ENCODE data around the gene HRG.
"Not testable (repeated sequence)": the region's sequence is repeated elsewhere in the genome, so short reads cannot be mapped to it uniquely, and the experiment has no call there.

The HRG gene

DNA sequence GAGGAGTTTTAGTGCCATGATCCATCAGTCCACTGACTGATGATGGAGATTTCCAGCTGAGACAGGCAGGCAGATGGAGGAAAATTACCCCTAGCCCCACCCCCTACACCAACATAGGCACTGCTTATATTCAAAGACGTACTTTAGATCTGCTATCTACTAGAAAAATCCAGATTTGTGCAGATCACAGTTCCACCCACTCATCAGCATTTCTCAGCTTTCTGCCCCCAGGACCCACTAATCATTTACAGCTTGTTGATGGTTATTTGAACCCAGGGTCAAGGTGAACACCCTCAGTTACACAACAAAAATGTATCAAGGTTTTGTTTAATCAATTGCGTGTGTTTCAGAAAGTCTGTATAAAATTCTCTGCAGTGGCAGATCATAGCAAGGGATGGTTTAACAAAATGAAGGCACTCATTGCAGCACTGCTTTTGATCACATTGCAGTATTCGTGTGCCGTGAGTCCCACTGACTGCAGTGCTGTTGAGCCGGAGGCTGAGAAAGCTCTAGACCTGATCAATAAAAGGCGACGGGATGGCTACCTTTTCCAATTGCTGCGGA, at the start of gene HRG:
HRG (plus strand) TSS at position 390 of the 564 bp plus-strand sequence; CDS start at position 408, 18 bp downstream.
- DNase-seq: no peak

- DNase-seq: no peak
Measured at GRCh38 chr3:186616299-186616617, 49.6 kb upstream of the HRG start.

DNA sequence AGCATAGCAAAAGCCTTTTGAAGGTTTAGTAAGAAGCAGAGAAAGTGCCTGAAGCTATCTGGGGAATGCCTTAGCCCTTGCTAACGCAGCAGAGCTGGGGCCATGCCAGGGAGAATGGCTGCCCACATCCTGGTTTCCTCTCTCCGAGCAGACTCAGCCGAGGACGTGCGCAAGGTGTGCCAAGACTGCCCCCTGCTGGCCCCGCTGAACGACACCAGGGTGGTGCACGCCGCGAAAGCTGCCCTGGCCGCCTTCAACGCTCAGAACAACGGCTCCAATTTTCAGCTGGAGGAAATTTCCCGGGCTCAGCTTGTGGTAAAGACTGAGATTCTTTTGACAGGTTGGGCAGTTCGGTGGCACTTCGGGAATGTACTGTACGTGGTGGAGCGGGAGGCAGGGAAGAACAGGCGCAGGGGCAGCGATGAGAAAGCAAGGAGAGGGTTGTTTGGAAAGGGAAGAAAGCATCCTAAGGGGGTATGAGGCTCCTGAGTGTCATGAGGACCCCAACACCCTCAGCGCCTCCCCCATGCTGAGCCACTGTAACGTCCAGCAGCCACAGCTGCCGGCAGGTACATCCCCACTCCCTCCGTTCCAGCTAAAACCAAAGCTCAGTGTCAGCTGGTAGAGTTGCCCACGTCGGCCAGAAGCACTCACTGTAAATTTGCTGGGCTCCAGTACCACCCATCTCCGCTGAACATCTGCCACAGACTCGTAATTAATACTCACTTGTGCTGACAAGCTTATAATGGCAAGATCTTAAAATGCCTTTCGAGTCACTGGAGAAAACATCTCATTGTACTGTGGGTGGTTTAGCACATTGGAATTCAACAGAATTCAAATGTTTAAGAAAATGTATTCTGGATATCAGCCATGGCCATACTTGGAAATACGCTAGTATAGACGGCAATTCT, 48.5 kb upstream of the HRG start:
- DNase-seq: peak; percentile 69

- DNase-seq: no peak
Measured at GRCh38 chr3:186618318-186618938, 47.4 kb upstream of the HRG start.

GRCh38 chr3:186619787-186620212, 46.0 kb upstream of the HRG start:
- no peak for DNase-seq

DNA sequence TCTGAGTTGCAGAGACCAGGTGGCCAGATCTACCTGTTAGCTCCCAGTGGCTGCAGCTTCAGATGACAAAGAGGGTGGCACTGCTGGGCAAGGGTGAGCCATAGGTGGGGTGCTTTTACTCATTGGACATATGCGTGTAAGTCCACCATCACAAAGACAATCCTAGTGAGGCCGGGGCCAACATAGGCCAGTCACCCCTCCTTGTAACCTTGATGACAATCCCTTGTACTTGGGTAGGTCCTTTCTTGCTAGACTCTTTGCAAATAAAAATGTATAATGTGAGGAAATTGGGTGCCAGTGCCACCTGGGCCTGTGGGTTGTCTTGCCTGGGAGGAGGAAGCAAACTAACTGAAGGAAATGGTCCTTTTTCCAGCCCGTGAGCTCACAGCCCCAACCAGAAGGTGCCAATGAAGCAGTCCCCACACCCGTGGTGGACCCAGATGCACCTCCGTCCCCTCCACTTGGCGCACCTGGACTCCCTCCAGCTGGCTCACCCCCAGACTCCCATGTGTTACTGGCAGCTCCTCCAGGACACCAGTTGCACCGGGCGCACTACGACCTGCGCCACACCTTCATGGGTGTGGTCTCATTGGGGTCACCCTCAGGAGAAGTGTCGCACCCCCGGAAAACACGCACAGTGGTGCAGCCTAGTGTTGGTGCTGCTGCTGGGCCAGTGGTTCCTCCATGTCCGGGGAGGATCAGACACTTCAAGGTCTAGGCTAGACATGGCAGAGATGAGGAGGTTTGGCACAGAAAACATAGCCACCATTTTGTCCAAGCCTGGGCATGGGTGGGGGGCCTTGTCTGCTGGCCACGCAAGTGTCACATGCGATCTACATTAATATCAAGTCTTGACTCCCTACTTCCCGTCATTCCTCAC, 45.4 kb upstream of the HRG start:
- DNase-seq: no peak

DNA sequence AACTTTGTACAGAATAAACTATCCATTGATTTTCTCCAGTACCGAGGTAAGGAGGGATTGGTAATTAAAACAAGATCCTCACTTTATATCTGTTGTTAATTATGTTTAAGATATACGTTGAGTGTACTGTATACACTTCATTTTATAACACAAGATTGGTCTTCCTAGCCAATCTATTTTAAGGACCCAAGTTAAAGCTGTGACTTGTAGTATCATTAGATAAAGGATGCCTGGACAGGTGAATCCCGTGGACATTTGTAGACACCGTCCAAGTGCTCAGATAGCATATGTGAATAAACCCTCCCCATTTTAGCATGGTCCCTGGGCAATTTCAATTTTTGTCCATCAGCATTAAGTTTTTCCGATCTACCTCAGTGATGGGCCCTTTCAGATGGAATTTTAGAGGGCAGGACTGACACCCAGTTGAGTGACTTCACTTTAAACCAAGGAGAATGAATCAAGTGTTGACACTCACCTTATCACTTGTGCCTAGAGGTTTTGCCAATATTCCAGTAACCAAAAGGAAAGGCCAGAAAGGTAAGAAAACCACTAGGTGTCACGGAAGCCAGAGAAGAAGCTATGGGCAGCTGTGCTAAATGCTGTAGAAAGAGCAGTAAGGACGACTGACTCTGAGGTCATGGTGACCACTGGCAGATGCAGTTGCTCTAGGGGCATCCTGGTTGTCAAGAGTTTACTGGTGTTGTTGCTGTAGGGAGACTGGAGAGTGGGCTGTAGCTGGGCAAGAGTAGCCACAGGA, 43.7 kb upstream of the HRG start:
- DNase-seq: no peak

DNA sequence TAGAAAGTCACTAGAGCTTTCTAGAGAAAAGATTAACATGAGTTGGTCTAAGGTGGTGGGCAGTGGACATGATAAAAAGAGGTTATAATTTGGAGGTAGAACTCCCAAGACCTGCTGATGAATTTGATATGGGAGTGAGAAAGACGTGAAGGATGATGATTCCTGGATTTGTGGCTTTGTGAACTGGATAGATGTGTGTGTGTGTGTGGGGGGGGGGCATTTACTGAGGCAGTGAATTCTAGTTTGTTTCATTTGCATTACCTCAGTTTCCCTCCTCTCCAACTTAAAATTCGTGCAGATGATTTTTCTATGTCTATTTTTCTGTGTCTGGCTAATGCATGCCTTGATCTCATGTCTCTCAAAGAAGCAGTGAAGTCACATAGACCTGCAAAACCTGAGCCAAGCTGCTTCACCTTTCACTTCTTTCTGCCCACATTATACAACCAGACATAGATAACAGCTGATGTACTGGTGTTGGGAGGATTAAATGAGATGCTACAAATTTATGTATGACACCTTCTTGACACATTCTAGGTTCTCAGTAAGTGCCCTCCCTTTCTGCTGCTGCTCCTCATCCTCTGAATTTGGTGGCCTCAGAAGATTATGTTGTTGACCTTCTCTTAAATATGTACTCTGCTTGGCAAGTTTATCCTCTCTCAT, 43.0 kb upstream of the HRG start:
- no peak for DNase-seq

GRCh38 chr3:186624598-186624997, 41.2 kb upstream of the HRG start:
- DNase-seq: no peak

GRCh38 chr3:186625600-186626042, 40.2 kb upstream of the HRG start:
- DNase-seq: no peak

GRCh38 chr3:186626254-186626847, 39.5 kb upstream of the HRG start:
- DNase-seq: no peak

- no peak for DNase-seq
Measured at GRCh38 chr3:186627852-186628414, 37.9 kb upstream of the HRG start.

DNA sequence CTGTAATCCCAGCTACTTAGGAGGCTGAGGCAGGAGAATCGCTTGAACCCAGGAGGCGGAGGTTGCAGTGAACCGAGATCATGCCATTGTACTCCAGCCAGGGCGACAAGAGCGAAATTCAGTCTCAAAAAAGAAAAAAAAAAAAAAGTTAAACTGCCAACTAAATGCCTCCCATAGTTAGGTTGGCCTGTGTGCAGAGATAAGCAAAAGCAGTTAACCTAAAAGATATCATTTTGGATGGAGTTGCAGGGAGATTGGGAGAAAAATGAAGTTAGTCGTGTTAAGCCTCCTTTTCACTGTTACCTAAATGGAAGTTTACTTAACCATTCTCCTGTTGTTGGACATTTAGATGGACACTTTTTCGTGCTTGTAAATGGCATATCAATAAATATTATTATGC, 37.1 kb upstream of the HRG start:
- no peak for DNase-seq

DNA sequence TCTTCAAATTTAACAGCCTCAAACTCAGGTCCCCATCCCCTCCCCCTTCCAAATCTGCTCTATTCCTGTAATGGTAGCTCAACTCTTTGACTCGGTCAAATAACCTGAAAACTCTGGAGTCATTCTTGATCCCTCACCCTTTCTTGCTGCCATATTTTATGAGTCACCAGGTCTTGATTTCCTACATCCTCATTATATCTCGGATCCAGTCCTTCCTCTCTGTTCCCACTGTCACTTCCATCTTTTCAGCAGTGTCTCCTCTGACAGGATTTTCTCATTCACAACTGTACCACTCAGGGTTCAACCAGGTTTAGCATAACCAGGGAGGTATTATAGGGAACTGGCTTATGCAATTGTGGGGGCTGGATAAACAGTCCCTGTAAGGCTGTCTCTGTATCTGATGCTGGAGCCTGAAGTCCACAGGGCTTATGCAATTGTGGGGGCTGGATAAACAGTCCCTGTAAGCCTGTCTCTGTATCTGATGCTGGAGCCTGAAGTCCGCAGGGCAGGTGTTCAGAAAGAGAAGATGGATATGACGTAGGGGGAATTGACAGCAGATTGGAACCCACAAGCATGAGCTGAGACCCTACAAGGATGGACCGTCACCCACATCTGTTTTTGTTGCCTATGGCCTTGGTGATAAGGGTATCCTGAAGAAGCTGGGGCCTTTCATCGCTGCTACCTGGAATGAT, 34.7 kb upstream of the HRG start:
- DNase-seq: no peak

DNA sequence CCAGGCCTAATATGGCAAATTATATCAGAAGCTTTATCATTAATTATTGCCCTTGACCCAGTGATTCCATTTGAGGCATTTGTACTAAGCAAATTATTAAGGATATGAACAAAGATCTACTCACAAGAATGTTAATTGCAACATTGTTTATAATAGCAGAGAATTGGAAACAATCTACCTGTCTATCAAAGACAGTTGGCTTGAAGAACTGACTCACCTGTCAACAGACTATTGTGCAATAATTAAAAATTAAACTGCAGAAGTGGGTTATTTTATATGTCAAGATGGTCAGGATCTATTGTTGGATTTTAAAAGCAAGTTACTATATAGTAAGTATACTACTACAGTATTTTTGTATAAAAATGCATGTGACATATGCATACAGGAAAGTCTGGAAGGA, 32.3 kb upstream of the HRG start:
- DNase-seq: no peak

- DNase-seq: not testable (repeated sequence)
Measured at GRCh38 chr3:186634207-186634606, 31.6 kb upstream of the HRG start.

DNA sequence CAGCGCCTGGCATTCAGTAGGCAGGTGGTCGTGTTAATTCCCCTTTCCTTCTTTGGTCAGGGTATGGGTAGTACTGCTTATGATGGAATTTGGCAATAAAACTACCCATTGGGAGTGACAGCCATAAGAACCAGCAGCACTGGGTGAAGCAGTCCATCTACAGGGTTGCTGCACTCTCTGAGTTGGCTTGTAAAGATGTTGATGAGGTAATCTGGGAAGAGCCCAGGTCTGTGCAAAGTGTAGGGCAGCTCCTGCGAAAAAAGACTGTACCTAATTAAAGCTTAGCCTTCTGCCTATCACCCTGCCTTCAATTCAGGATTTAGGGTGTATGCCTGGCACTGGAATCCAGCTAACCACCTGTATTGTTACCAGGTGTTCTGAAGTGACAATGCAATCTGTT, 30.3 kb upstream of the HRG start:
- DNase-seq: no peak

DNA sequence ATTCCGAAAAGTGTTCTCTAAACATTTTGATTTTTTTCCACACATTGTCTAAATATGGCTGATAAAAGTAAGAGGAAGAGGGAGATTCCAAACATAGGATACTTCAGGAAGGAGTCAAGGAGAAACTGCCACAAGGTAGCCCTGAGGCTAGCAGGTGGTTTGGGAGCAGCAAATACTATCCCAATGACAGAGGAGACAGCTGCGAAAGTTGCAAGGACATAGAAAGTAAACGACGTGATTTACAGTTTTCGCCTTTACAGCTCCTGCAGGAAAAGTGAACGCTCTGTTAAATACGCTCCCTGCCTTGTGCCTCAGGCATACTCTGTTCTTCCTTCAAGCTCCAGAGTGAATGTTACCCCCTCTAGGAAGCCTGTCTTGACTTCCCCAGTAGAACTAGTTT, 29.3 kb upstream of the HRG start:
- no peak for DNase-seq

GRCh38 chr3:186637686-186638085, 28.1 kb upstream of the HRG start:
- DNase-seq: no peak

GRCh38 chr3:186638259-186638658, 27.6 kb upstream of the HRG start:
- no peak for DNase-seq

Measured in NCI-H1436 treated with DMSO at 0.1 percent for 48 hours (cell line).